DND-41 (cell line): ENCODE measurements around the gene ADRM1.

Experiments used
- EZH2 ChIP-seq: IDR thresholded peaks from 3 replicates; pipeline ENCODE4 v1.6.1; 2012; ENCODE audit warnings: borderline replicate concordance, low read depth, mild to moderate bottlenecking, moderate library complexity, low read length, inconsistent platforms; ENCODE audit not compliant: severe bottlenecking
- TF ChIP-seq, protein P1 (sequence below): IDR thresholded peaks from 2 replicates; pipeline ENCODE4 v1.5.1; 2012; ENCODE audit warnings: borderline replicate concordance, low read length, moderate library complexity, mild to moderate bottlenecking; ENCODE audit not compliant: poor library complexity, severe bottlenecking; ENCODE audit errors: extremely low read depth

DNA sequence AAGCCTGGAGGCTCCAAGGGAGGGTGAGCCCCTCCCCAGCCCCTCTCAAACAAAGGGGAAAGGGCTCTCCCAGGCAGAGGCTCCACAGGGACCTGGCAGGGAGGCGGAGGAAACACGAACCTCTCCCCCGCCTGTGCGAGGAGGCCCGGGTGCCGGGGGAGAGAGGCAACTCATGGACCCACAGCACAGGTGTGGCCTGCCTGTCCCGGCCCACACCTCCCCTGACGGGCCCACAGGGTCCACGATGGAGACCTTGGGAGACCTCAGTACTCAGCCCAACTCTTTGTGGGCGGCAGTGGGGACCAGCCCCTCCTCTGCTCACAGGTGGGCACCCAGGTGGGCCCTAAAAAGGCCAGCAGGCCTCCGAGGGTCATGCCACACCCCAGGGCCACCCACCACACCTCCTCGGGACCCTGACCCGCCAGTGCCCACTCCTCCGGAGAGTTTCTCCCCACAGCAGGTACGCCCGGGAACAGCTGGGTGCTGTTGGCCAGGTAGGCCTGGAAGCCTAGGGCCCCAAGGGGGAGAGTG lies 52.1 kb downstream of the ADRM1 start:
- TF ChIP-seq, protein P1, sequence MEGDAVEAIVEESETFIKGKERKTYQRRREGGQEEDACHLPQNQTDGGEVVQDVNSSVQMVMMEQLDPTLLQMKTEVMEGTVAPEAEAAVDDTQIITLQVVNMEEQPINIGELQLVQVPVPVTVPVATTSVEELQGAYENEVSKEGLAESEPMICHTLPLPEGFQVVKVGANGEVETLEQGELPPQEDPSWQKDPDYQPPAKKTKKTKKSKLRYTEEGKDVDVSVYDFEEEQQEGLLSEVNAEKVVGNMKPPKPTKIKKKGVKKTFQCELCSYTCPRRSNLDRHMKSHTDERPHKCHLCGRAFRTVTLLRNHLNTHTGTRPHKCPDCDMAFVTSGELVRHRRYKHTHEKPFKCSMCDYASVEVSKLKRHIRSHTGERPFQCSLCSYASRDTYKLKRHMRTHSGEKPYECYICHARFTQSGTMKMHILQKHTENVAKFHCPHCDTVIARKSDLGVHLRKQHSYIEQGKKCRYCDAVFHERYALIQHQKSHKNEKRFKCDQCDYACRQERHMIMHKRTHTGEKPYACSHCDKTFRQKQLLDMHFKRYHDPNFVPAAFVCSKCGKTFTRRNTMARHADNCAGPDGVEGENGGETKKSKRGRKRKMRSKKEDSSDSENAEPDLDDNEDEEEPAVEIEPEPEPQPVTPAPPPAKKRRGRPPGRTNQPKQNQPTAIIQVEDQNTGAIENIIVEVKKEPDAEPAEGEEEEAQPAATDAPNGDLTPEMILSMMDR: no peak
- TF ChIP-seq EZH2: no peak
